Activated CD4-positive, CD25-positive, alpha-beta regulatory T cell (primary cell): ENCODE measurements around the gene VMO1.
"Not testable (repeated sequence)": the region's sequence is repeated elsewhere in the genome, so short reads cannot be mapped to it uniquely, and the experiment has no call there.

Experiments
- DNase-seq, 4 experiments: peaks; one replicate each; lab custom pipeline; 2025; lab: John Stamatoyannopoulos, UW

The VMO1 gene

GRCh38 chr17:4786106-4786511 lies at the start of gene VMO1:
TSS of gene VMO1 (minus strand) at chr17:4786364. CDS start at chr17:4786352, 12 bp downstream.
- DNase-seq: no peak

GRCh38 chr17:4834681-4835020 lies 48.5 kb upstream of the VMO1 start:
- no peak for DNase-seq

- no peak for DNase-seq
These were observed 47.9 kb upstream of the VMO1 start for GRCh38 chr17:4833941-4834680.

GRCh38 chr17:4833178-4833940 lies 47.2 kb upstream of the VMO1 start, which contains the start of gene MINK1:
TSS of gene MINK1 (plus strand) at chr17:4833340. CDS start at chr17:4833584, 244 bp downstream.
- peak; percentile 70 to 85 (median 75) for DNase-seq

GRCh38 chr17:4832829-4833177 lies 46.6 kb upstream of the VMO1 start:
- not testable (repeated sequence) for DNase-seq

- no peak for DNase-seq
These were observed 41.2 kb upstream of the VMO1 start for GRCh38 chr17:4827399-4827798.

GRCh38 chr17:4823373-4824089 lies 37.4 kb upstream of the VMO1 start:
- DNase-seq: no peak

- DNase-seq: no peak
These were observed 36.7 kb upstream of the VMO1 start for GRCh38 chr17:4822835-4823234.

- no peak for DNase-seq
These were observed 32.1 kb upstream of the VMO1 start for GRCh38 chr17:4818276-4818675.

GRCh38 chr17:4816826-4817225 lies 30.7 kb upstream of the VMO1 start:
- DNase-seq: no peak

- no peak for DNase-seq
These were observed 29.0 kb upstream of the VMO1 start for GRCh38 chr17:4815043-4815675.

- no peak for DNase-seq
These were observed 26.5 kb upstream of the VMO1 start for GRCh38 chr17:4812690-4813089.

- no peak for DNase-seq
These were observed 25.3 kb upstream of the VMO1 start for GRCh38 chr17:4811471-4811870.

GRCh38 chr17:4810696-4811290 lies 24.6 kb upstream of the VMO1 start:
- no peak for DNase-seq

GRCh38 chr17:4808378-4808767 lies 22.2 kb upstream of the VMO1 start:
- DNase-seq: no peak

- no peak for DNase-seq
These were observed 21.6 kb upstream of the VMO1 start for GRCh38 chr17:4807605-4808377.

GRCh38 chr17:4806777-4807604 lies 20.8 kb upstream of the VMO1 start, which contains the start of gene PLD2:
TSS of gene PLD2 (plus strand) at chr17:4807152. CDS start at chr17:4807773, 621 bp downstream.
- DNase-seq: peak; percentile 67 to 76 (median 74)

- no peak for DNase-seq
These were observed 20.3 kb upstream of the VMO1 start for GRCh38 chr17:4806456-4806776.

GRCh38 chr17:4802228-4802627 lies 16.1 kb upstream of the VMO1 start, which contains the start of gene C17orf114:
TSS of gene C17orf114 (minus strand) at chr17:4802328.
- no peak for DNase-seq
